HCT116 (cell line): ENCODE data around the gene EXOSC6. TPM values are rescaled to one million over a fixed set of nuclear protein-coding genes. Genes with fewer than 3 reads are reported as not detected.
"Not testable (repeated sequence)": the region's sequence is repeated elsewhere in the genome, so short reads cannot be mapped to it uniquely, and the experiment has no call there.

Experiments used
- ATAC-seq: fragments of 200-7000 bp; cut with Tn5 transposase; 2 replicates; pipeline ENCODE4 v1.9.1; 2020; ENCODE audit warnings: mild to moderate bottlenecking, moderate library complexity
- BruUV-seq: library from RNA; stranded (reverse); fragments of 400-500 nt; replicated peaks from 2 replicates; lab custom pipeline; 2021; lab: Mats Ljungman, UMichigan
- CTCF ChIA-PET: fragments of 300-600 bp; sonication (Branson Sonifier 250); formaldehyde crosslinking; loops from one replicate; lab custom pipeline; 2021; ENCODE audit warnings: antibody characterized with exemption; lab: Charles Lee
- POLR2A ChIA-PET: fragments of 300-600, 350-600 bp; sonication (Branson Sonifier 250); formaldehyde crosslinking; loops from one replicate; lab custom pipeline; 2021; ENCODE audit warnings: antibody characterized with exemption; lab: Charles Lee
- RAD21 ChIA-PET, 2 experiments: fragments of 300-600 bp; sonication (Branson Sonifier 250); formaldehyde crosslinking; loops; one replicate each; lab custom pipeline; 2023; ENCODE audit warnings: low total read pairs in 2 of 2; ENCODE audit not compliant: uncharacterized antibody in 2 of 2, unreplicated experiment in 2 of 2, low non-redundant PET in 1 of 2; lab: Charles Lee
- DNase-seq: peaks from one replicate; pipeline ENCODE4 v3.0.0-alpha.2; 2010; ENCODE audit warnings: low read depth, low spot score
- H2AFZ ChIP-seq: fragments of 200-600 bp; shearing (Covaris generic), sonication (generic); 2 replicates; pipeline ENCODE4 v1.6.1; 2017; ENCODE audit warnings: low read depth, mixed run types, mixed read lengths, antibody characterized with exemption, low read length; ENCODE audit not compliant: poor library complexity, severe bottlenecking
- H3K27ac ChIP-seq: 2 replicates; pipeline ENCODE4 v1.5.1; 2012; ENCODE audit warnings: low read depth, low read length
- H3K27me3 ChIP-seq: fragments of 200-600 bp; sonication (generic); 2 replicates; pipeline ENCODE4 v1.6.1; 2016; ENCODE audit warnings: mixed run types, low read length, mixed read lengths; ENCODE audit not compliant: insufficient read depth
- H3K36me3 ChIP-seq, 2 experiments: fragments of 200-500 bp in 1 of 2; fragments of 200-600 bp in 1 of 2; sonication (Bioruptor generic) in 1 of 2; sonication (generic) in 1 of 2; 2 replicates each; pipeline versions ENCODE4 v1.5.1 to v1.6.1; 2014 to 2016; ENCODE audit warnings: low read length in 2 of 2, inconsistent platforms in 1 of 2, mixed read lengths in 1 of 2, mixed run types in 1 of 2; ENCODE audit not compliant: insufficient read depth in 2 of 2, control insufficient read depth in 1 of 2
- H3K4me1 ChIP-seq, 2 experiments: fragments of 200-600 bp in 1 of 2; sonication (generic) in 1 of 2; 2 replicates each; pipeline versions ENCODE4 v1.5.1 to v1.6.1; 2012 to 2017; ENCODE audit warnings: low read length in 2 of 2, inconsistent platforms in 1 of 2, mild to moderate bottlenecking in 1 of 2, mixed read lengths in 1 of 2, mixed run types in 1 of 2, moderate library complexity in 1 of 2; ENCODE audit not compliant: insufficient read depth in 2 of 2, control insufficient read depth in 1 of 2
- H3K4me2 ChIP-seq: fragments of 200-600 bp; sonication (generic); 2 replicates; pipeline ENCODE4 v1.6.1; 2017; ENCODE audit warnings: mixed run types, low read length, mixed read lengths
- H3K4me3 ChIP-seq, 2 experiments: fragments of 200-600 bp in 1 of 2; sonication (generic) in 1 of 2; replicated peaks in 1 of 2; 2 replicates each; pipeline ENCODE4 v1.5.1; 2011 to 2016; ENCODE audit warnings: low read length in 2 of 2, control low read depth in 1 of 2, low read depth in 1 of 2, mild to moderate bottlenecking in 1 of 2, mixed read lengths in 1 of 2, mixed run types in 1 of 2
- H3K79me2 ChIP-seq: fragments of 200-600 bp; sonication (generic); 2 replicates; pipeline ENCODE4 v1.6.1; 2017; ENCODE audit warnings: mild to moderate bottlenecking, mixed run types, low read length, moderate library complexity, mixed read lengths; ENCODE audit not compliant: insufficient read depth
- H3K9ac ChIP-seq: fragments of 200-600 bp; sonication (generic); 2 replicates; pipeline ENCODE4 v1.6.1; 2016; ENCODE audit warnings: low read length, mixed read lengths
- H3K9me2 ChIP-seq: fragments of 200-600 bp; sonication (generic), shearing (Covaris generic); 2 replicates; pipeline ENCODE4 v1.6.1; 2017; ENCODE audit warnings: mixed run types, mild to moderate bottlenecking, moderate library complexity; ENCODE audit not compliant: insufficient read depth
- H3K9me3 ChIP-seq, 2 experiments: fragments of 200-500 bp in 1 of 2; fragments of 200-600 bp in 1 of 2; sonication (Bioruptor generic) in 1 of 2; sonication (generic) in 1 of 2; 2 replicates each; pipeline ENCODE4 v1.6.1; 2014 to 2017; ENCODE audit warnings: low read length in 2 of 2, mixed read lengths in 2 of 2, inconsistent platforms in 1 of 2, low read depth in 1 of 2, mild to moderate bottlenecking in 1 of 2, mixed run types in 1 of 2, moderate library complexity in 1 of 2; ENCODE audit not compliant: control insufficient read depth in 1 of 2, insufficient read depth in 1 of 2
- H4K20me1 ChIP-seq: fragments of 200-600 bp; sonication (generic), shearing (Covaris generic); 2 replicates; pipeline ENCODE4 v1.6.1; 2017; ENCODE audit warnings: mixed run types, mild to moderate bottlenecking, moderate library complexity; ENCODE audit not compliant: insufficient read depth
- EZH2 ChIP-seq: fragments of 200-600 bp; sonication (generic); IDR thresholded peaks from 2 replicates; pipeline ENCODE4 v1.6.1; 2017; ENCODE audit warnings: antibody characterized with exemption, mixed run types
- EZH2phosphoT487 ChIP-seq: fragments of 200-600 bp; IDR thresholded peaks from 2 replicates; pipeline ENCODE4 v1.6.1; 2018; ENCODE audit warnings: antibody characterized with exemption, borderline replicate concordance
- FOSL1 ChIP-seq: IDR thresholded peaks from 2 replicates; pipeline ENCODE4 v1.6.1; 2012; ENCODE audit warnings: low read depth
- MAX ChIP-seq: IDR thresholded peaks from 2 replicates; pipeline ENCODE4 v1.6.1; 2012
- RAD21 ChIP-seq: IDR thresholded peaks from 2 replicates; pipeline ENCODE4 v1.6.1; 2012; ENCODE audit warnings: low read depth, mild to moderate bottlenecking
- SIN3A ChIP-seq: IDR thresholded peaks from 2 replicates; pipeline ENCODE4 v1.6.1; 2012; ENCODE audit warnings: low read depth
- SP1 ChIP-seq: IDR thresholded peaks from 2 replicates; pipeline ENCODE4 v1.6.1; 2012; ENCODE audit warnings: low read depth
- SRF ChIP-seq: IDR thresholded peaks from 2 replicates; pipeline ENCODE4 v1.6.1; 2012; ENCODE audit warnings: low read depth
- YY1 ChIP-seq: IDR thresholded peaks from 2 replicates; pipeline ENCODE4 v1.6.1; 2011; ENCODE audit warnings: low read length, low read depth, moderate library complexity, mild to moderate bottlenecking; ENCODE audit not compliant: insufficient replicate concordance; ENCODE audit errors: extremely low read depth
- ZFX ChIP-seq: fragments of 450-650 bp; IDR thresholded peaks from 2 replicates; pipeline ENCODE4 v1.6.1; 2017
- ZNF274 ChIP-seq: fragments of 200-500 bp; sonication (Bioruptor generic); IDR thresholded peaks from 2 replicates; pipeline ENCODE4 v1.6.1; 2014; ENCODE audit warnings: mild to moderate bottlenecking, low read depth, low read length, inconsistent platforms
- intact Hi-C: fragments of 100-400 bp; cut with micrococcal nuclease; formaldehyde crosslinking; loops from 2 replicates; pipeline ENCODE4 v1.10.0; 2022
- total RNA-seq: library from RNA; stranded (reverse); gene quantifications from one replicate; pipeline ENCODE4 v1.2.1, GENCODE V29; 2021; ENCODE audit not compliant: unreplicated experiment

The EXOSC6 gene
- total RNA-seq, 1 experiment from 2014 or later, result 22.9 TPM

DNA sequence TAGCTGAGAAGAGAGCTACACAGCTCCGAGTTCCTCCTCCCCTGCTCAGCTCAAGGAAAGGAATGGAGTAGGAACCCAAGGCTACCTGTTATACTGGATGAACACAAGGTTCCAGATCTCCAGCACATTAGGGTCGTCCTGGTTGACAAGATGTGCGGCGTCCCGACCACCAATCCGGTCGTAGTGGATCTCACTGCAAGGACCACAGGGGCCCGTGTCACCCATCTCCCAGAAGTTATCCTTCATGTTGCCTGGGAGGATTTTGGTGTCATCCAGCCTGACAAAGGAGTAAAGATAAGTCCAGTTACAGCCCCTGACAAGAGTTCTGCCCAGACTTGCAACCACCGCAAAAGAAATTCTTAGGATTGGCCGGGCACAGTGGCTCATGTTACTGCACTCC is 20.0 kb upstream of the EXOSC6 start (continued):
- TF ChIP-seq ZNF274 (no peak), SIN3A (no peak), EZH2phosphoT487 (no peak)
- TF ChIP-seq, all 23 proteins: peak for 0

GRCh38 chr16:70270176-70270575 is 18.4 kb upstream of the EXOSC6 start:
- no peaks in the 10 kb centered on the region for H4K20me1 ChIP-seq
- ChIA-PET CTCF (interaction anchor here (1.5 kb wide), 1 partner anchor 18 kb away, joined by 5 read pairs; the partner anchor contains the start of gene EXOSC6), POLR2A (no interaction called here), RAD21 (no interaction called here)
- TF ChIP-seq RAD21 (no peak), ZFX (no peak), EZH2phosphoT487 (no peak), ZNF274 (no peak), SP1 (no peak)
- DNase-seq, result no peak
- no peak overlapping the region for H3K4me2 ChIP-seq
- ATAC-seq, result no peak
- H3K4me1 ChIP-seq, result no peaks in the 10 kb centered on the region
- no TSS peak for BruUV-seq
- H3K79me2 ChIP-seq, result peaks cover 15% of the 10 kb centered on the region
- no peaks in the 10 kb centered on the region for H3K9me2 ChIP-seq
- H3K27me3 ChIP-seq, result no peaks in the 10 kb centered on the region
- H3K4me3 ChIP-seq, result no peak overlapping the region
- no peak overlapping the region for H3K9ac ChIP-seq
- intact Hi-C loops, result no loop called here
- H3K36me3 ChIP-seq, result peaks cover 43 to 55% of the 10 kb centered on the region in 2 experiments
- H2AFZ ChIP-seq, result no peak overlapping the region
- no peaks in the 10 kb centered on the region for H3K9me3 ChIP-seq
- H3K27ac ChIP-seq, result no peak overlapping the region

GRCh38 chr16:70269471-70269870 is 17.7 kb upstream of the EXOSC6 start:
- Histone ChIP-seq H3K27ac (no peak overlapping the region), H2AFZ (no peak overlapping the region), H3K36me3 (peaks cover 44 to 62% of the 10 kb centered on the region in 2 experiments), H3K4me3 (no peak overlapping the region), H3K79me2 (peaks cover 15% of the 10 kb centered on the region), H4K20me1 (no peaks in the 10 kb centered on the region), H3K9me3 (no peaks in the 10 kb centered on the region), H3K4me2 (no peak overlapping the region), H3K4me1 (no peaks in the 10 kb centered on the region), H3K27me3 (no peaks in the 10 kb centered on the region), H3K9ac (no peak overlapping the region), H3K9me2 (no peaks in the 10 kb centered on the region)
- intact Hi-C loops, result no loop called here
- ChIA-PET CTCF (no interaction called here), RAD21 (no interaction called here), POLR2A (no interaction called here)
- TF ChIP-seq FOSL1 (no peak), SIN3A (no peak), SRF (no peak), EZH2 (no peak), ZFX (no peak), YY1 (no peak), SP1 (no peak), MAX (no peak)
- no TSS peak for BruUV-seq
- DNase-seq (no peak), ATAC-seq (no peak)

DNA sequence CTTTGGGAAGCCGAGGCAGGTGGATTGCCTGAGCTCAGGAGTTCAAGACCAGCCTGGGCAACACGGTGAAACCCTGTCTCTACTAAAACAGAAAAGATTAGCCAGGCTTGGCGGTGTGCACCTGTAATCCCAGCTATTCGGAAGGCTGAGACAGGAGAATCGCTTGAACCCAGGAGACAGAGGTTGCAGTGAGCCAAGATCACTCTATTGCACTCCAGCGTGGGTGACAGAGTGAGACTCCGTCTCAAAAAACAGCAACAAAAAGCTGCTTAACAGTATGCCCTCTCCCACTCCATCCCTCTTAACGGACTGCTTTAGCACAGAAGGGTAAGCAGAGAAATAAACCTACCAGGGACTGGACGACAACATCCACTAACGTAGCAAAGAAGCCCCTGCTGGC is 16.2 kb upstream of the EXOSC6 start:
- not testable (repeated sequence) for H2AFZ ChIP-seq, BruUV-seq
- H3K36me3 ChIP-seq, result peaks cover 48 to 69% of the 10 kb centered on the region in 2 experiments

More for the DNA sequence above, 16.2 kb upstream of the EXOSC6 start:
- DNase-seq, H3K4me3 ChIP-seq, H3K9me2 ChIP-seq, intact Hi-C loops, H4K20me1 ChIP-seq, H3K9ac ChIP-seq, H3K9me3 ChIP-seq, RAD21 ChIA-PET, H3K27me3 ChIP-seq, H3K27ac ChIP-seq, H3K4me2 ChIP-seq, H3K4me1 ChIP-seq: not testable (repeated sequence)
- ChIA-PET CTCF (interaction anchor here (1.0 to 1.3 kb wide), 3 partner anchors 9 to 18 kb away, joined by 3 to 4 read pairs (median 4); no protein-coding TSS in a partner anchor), POLR2A (interaction anchor here (1.0 to 1.5 kb wide), 2 partner anchors 17 to 21 kb away, joined by 4 read pairs; partner anchors contain the start of gene AARS1)
- ATAC-seq, result peak; percentile 43
- H3K79me2 ChIP-seq, result peaks cover 11% of the 10 kb centered on the region
